BLaER1 (cell line): ENCODE measurements around the gene MARCO.
"Not testable (repeated sequence)": the region's sequence is repeated elsewhere in the genome, so short reads cannot be mapped to it uniquely, and the experiment has no call there.

ENCODE experiments used
- H3K27ac ChIP-seq: shearing (Covaris generic); formaldehyde crosslinking; 2 replicates; pipeline ENCODE4 v1.8.1; 2022
- H3K27me3 ChIP-seq: shearing (Covaris generic); formaldehyde crosslinking; 2 replicates; pipeline ENCODE4 v1.8.1; 2022
- H3K36me3 ChIP-seq: shearing (Covaris generic); formaldehyde crosslinking; 2 replicates; pipeline ENCODE4 v1.8.1; 2022
- H3K4me1 ChIP-seq: shearing (Covaris generic); formaldehyde crosslinking; 2 replicates; pipeline ENCODE4 v1.8.1; 2022
- H3K4me2 ChIP-seq: shearing (Covaris generic); formaldehyde crosslinking; 2 replicates; pipeline ENCODE4 v1.8.1; 2022
- H3K4me3 ChIP-seq: shearing (Covaris generic); formaldehyde crosslinking; 2 replicates; pipeline ENCODE4 v1.8.1; 2022
- H3K9ac ChIP-seq: shearing (Covaris generic); formaldehyde crosslinking; 2 replicates; pipeline ENCODE4 v1.8.1; 2022
- H3K9me3 ChIP-seq: shearing (Covaris generic); formaldehyde crosslinking; 2 replicates; pipeline ENCODE4 v1.8.1; 2022
- H4K20me1 ChIP-seq: shearing (Covaris generic); formaldehyde crosslinking; 2 replicates; pipeline ENCODE4 v1.8.1; 2022
- Cebpa-rat ChIP-seq: shearing (Covaris generic); IDR thresholded peaks from 2 replicates; pipeline ENCODE4 v1.8.1; 2022

The MARCO gene

GRCh38 chr2:119025762-119026351, 83.9 kb downstream of the MARCO start:
- no peak overlapping the region for H3K27ac ChIP-seq
- no peak overlapping the region for H3K4me2 ChIP-seq
- no peak for TF ChIP-seq Cebpa-rat
- H3K9ac ChIP-seq = no peak overlapping the region
- no peaks in the 10 kb centered on the region for H3K27me3 ChIP-seq
- H3K9me3 ChIP-seq = no peaks in the 10 kb centered on the region
- no peaks in the 10 kb centered on the region for H3K36me3 ChIP-seq
- no peaks in the 10 kb centered on the region for H3K4me1 ChIP-seq
- H4K20me1 ChIP-seq = no peaks in the 10 kb centered on the region
- no peak overlapping the region for H3K4me3 ChIP-seq

- no peak overlapping the region for H3K4me3 ChIP-seq
- H3K27ac ChIP-seq = no peak overlapping the region
- no peaks in the 10 kb centered on the region for H3K9me3 ChIP-seq
- no peaks in the 10 kb centered on the region for H4K20me1 ChIP-seq
- TF ChIP-seq Cebpa-rat = no peak
- no peaks in the 10 kb centered on the region for H3K27me3 ChIP-seq
- H3K9ac ChIP-seq = no peak overlapping the region
- no peaks in the 10 kb centered on the region for H3K36me3 ChIP-seq
- no peak overlapping the region for H3K4me2 ChIP-seq
- H3K4me1 ChIP-seq = no peaks in the 10 kb centered on the region
These were observed 84.9 kb downstream of the MARCO start for GRCh38 chr2:119026890-119027289.

- no peak overlapping the region for H3K4me3 ChIP-seq
- H3K27me3 ChIP-seq = no peaks in the 10 kb centered on the region
- H3K36me3 ChIP-seq = no peaks in the 10 kb centered on the region
- no peak for TF ChIP-seq Cebpa-rat
- H3K4me2 ChIP-seq = no peak overlapping the region
- H3K9me3 ChIP-seq = no peaks in the 10 kb centered on the region
- H3K9ac ChIP-seq = no peak overlapping the region
- H3K4me1 ChIP-seq = no peaks in the 10 kb centered on the region
- H4K20me1 ChIP-seq = no peaks in the 10 kb centered on the region
- no peak overlapping the region for H3K27ac ChIP-seq
These were observed 86.6 kb downstream of the MARCO start for GRCh38 chr2:119028327-119029174.

GRCh38 chr2:119029297-119029696, 87.3 kb downstream of the MARCO start:
- H4K20me1 ChIP-seq = no peaks in the 10 kb centered on the region
- H3K9ac ChIP-seq = no peak overlapping the region

GRCh38 chr2:119037922-119038321, 95.9 kb downstream of the MARCO start:
- H3K36me3 ChIP-seq, H3K27ac ChIP-seq, H3K4me3 ChIP-seq, H3K27me3 ChIP-seq, H4K20me1 ChIP-seq, H3K9ac ChIP-seq, H3K4me1 ChIP-seq, H3K4me2 ChIP-seq: not testable (repeated sequence)
- H3K9me3 ChIP-seq = peaks cover 10% of the 10 kb centered on the region; the same call in 1 of the 2 replicates

More at GRCh38 chr2:119029297-119029696, 87.3 kb downstream of the MARCO start:
- Histone ChIP-seq H3K36me3 (no peaks in the 10 kb centered on the region), H3K4me1 (no peaks in the 10 kb centered on the region), H3K4me2 (no peak overlapping the region), H3K4me3 (no peak overlapping the region), H3K27me3 (no peaks in the 10 kb centered on the region), H3K9me3 (no peaks in the 10 kb centered on the region), H3K27ac (no peak overlapping the region)
- no peak for TF ChIP-seq Cebpa-rat

GRCh38 chr2:119040730-119041129, 98.7 kb downstream of the MARCO start:
- H3K4me1 ChIP-seq = no peaks in the 10 kb centered on the region
- no peaks in the 10 kb centered on the region for H3K36me3 ChIP-seq
- no peak overlapping the region for H3K27ac ChIP-seq
- no peak overlapping the region for H3K4me3 ChIP-seq
- H3K27me3 ChIP-seq = no peaks in the 10 kb centered on the region
- H3K9me3 ChIP-seq = peaks cover 7% of the 10 kb centered on the region; the same call in 1 of the 2 replicates
- H4K20me1 ChIP-seq = no peaks in the 10 kb centered on the region
- no peak overlapping the region for H3K9ac ChIP-seq
- no peak overlapping the region for H3K4me2 ChIP-seq
- no peak for TF ChIP-seq Cebpa-rat
